Endothelial cell of umbilical vein (primary cell): ENCODE data around the gene PPM1D. TPM values are rescaled to one million over a fixed set of nuclear protein-coding genes. Genes with fewer than 3 reads are reported as not detected.

ENCODE experiments used
- BruUV-seq: library from RNA; stranded (reverse); fragments of 400-500 nt; replicated peaks from 2 replicates; lab custom pipeline; 2021; lab: Mats Ljungman, UMichigan
- CTCF ChIA-PET: fragments of 300-600, 350-600 bp; sonication (Branson Sonifier 250); formaldehyde crosslinking; loops from one replicate; lab custom pipeline; 2021; ENCODE audit warnings: antibody characterized with exemption, inconsistent platforms; lab: Charles Lee
- POLR2A ChIA-PET: fragments of 300-600, 350-600 bp; sonication (Branson Sonifier 250); formaldehyde crosslinking; loops from one replicate; lab custom pipeline; 2021; ENCODE audit warnings: antibody characterized with exemption, inconsistent platforms; lab: Charles Lee
- DNase-seq: peaks from one replicate; pipeline ENCODE4 v3.0.0-alpha.2; 2011; ENCODE audit warnings: low read depth, low spot score
- FAIRE-seq: peaks from 2 replicates; lab custom pipeline; 2011; peaks lifted over from hg19 to GRCh38; lab: Jason Lieb, UNC
- H2AFZ ChIP-seq: 2 replicates; pipeline ENCODE4 v1.6.0; 2012; ENCODE audit warnings: low read depth, low read length, control low read depth, inconsistent platforms
- H3K27ac ChIP-seq: 2 replicates; pipeline ENCODE4 v1.5.1; 2011; ENCODE audit warnings: low read depth, mild to moderate bottlenecking, control low read depth, low read length, moderate library complexity; ENCODE audit not compliant: insufficient read depth
- H3K27me3 ChIP-seq, 2 experiments: 2 replicates each; pipeline versions ENCODE4 v1.6.0 to v1.6.1; 2011; ENCODE audit warnings: low read length in 2 of 2, mixed read lengths in 1 of 2; ENCODE audit not compliant: control insufficient read depth in 2 of 2, insufficient read depth in 2 of 2
- H3K36me3 ChIP-seq, 2 experiments: 2 replicates in 1 of 2; 3 replicates in 1 of 2; pipeline ENCODE4 v1.5.1; 2011; ENCODE audit warnings: low read length in 2 of 2, mild to moderate bottlenecking in 1 of 2, moderate library complexity in 1 of 2; ENCODE audit not compliant: control insufficient read depth in 2 of 2, insufficient read depth in 2 of 2; ENCODE audit errors: extremely low read depth in 1 of 2
- H3K4me1 ChIP-seq: 3 replicates; pipeline ENCODE4 v1.5.1; 2011; ENCODE audit warnings: mild to moderate bottlenecking, low read length; ENCODE audit not compliant: control insufficient read depth, insufficient read depth; ENCODE audit errors: extremely low read depth
- H3K4me2 ChIP-seq: 2 replicates; pipeline ENCODE4 v1.6.1; 2011; ENCODE audit warnings: low read length, control low read depth, mixed read lengths; ENCODE audit not compliant: insufficient read depth
- H3K4me3 ChIP-seq, 3 experiments: fragments of 200-600 bp in 1 of 3; sonication (generic), shearing (Covaris generic) in 1 of 3; replicated peaks in 1 of 3; 2 replicates each; pipeline ENCODE4 v1.5.1; 2011 to 2016; ENCODE audit warnings: control low read depth in 3 of 3, low read length in 3 of 3, mild to moderate bottlenecking in 2 of 3, inconsistent platforms in 1 of 3, low read depth in 1 of 3, moderate library complexity in 1 of 3; ENCODE audit not compliant: insufficient read depth in 1 of 3
- H3K79me2 ChIP-seq: 2 replicates; pipeline ENCODE4 v1.6.0; 2012; ENCODE audit warnings: low read length, inconsistent platforms; ENCODE audit not compliant: control insufficient read depth, insufficient read depth
- H3K9ac ChIP-seq: replicated peaks from 2 replicates; pipeline ENCODE3; 2011; ENCODE audit warnings: low read length, control low read depth; ENCODE audit not compliant: insufficient read depth; ENCODE audit errors: extremely low read depth
- H3K9me1 ChIP-seq: replicated peaks from 3 replicates; pipeline ENCODE4 v1.6.0; 2011; ENCODE audit warnings: mild to moderate bottlenecking, low read length; ENCODE audit not compliant: control insufficient read depth, insufficient read depth; ENCODE audit errors: extremely low read depth
- H3K9me3 ChIP-seq: replicated peaks from 2 replicates; pipeline ENCODE4 v1.5.1; 2012; ENCODE audit warnings: low read length, inconsistent platforms; ENCODE audit not compliant: control insufficient read depth, insufficient read depth
- H4K20me1 ChIP-seq: replicated peaks from 2 replicates; pipeline ENCODE3; 2011; ENCODE audit warnings: mild to moderate bottlenecking, low read length; ENCODE audit not compliant: control insufficient read depth, insufficient read depth; ENCODE audit errors: extremely low read depth
- EZH2 ChIP-seq: IDR thresholded peaks from 2 replicates; pipeline ENCODE4 v1.6.1; 2012; ENCODE audit warnings: borderline replicate concordance, low read depth, mild to moderate bottlenecking, moderate library complexity, low read length, inconsistent platforms; ENCODE audit not compliant: severe bottlenecking
- FOS ChIP-seq: IDR thresholded peaks from 2 replicates; pipeline ENCODE4 v1.6.1; 2011; ENCODE audit warnings: mild to moderate bottlenecking, low read length, moderate library complexity, borderline replicate concordance; ENCODE audit not compliant: insufficient read depth
- GATA2 ChIP-seq: IDR thresholded peaks from 2 replicates; pipeline ENCODE4 v1.7.0; 2011; ENCODE audit warnings: low read depth, mild to moderate bottlenecking, moderate library complexity, mixed read lengths, low read length; ENCODE audit not compliant: insufficient read length, insufficient read depth
- JUN ChIP-seq: IDR thresholded peaks from 2 replicates; pipeline ENCODE4 v1.6.1; 2011; ENCODE audit warnings: borderline replicate concordance, low read depth; ENCODE audit not compliant: insufficient read length, insufficient read depth
- MYC ChIP-seq: IDR thresholded peaks from one replicate; pipeline ENCODE4 v1.6.1; 2011; ENCODE audit warnings: mild to moderate bottlenecking, low read depth, low read length
- POLR2A ChIP-seq: IDR thresholded peaks from 2 replicates; pipeline ENCODE4 v1.6.1; 2012; ENCODE audit warnings: low read depth, mild to moderate bottlenecking, control low read depth, low read length
- POLR2AphosphoS5 ChIP-seq: IDR thresholded peaks from 2 replicates; pipeline ENCODE4 v1.6.1; 2012; ENCODE audit warnings: low read depth, mild to moderate bottlenecking, control low read depth, low read length, moderate library complexity; ENCODE audit not compliant: insufficient read depth
- dilution Hi-C: fragments of 300-500 bp; cut with MboI; formaldehyde crosslinking; loops from one replicate; pipeline ENCODE4 v1.15.0; 2019; ENCODE audit warnings: low sequenced_read_pairs; ENCODE audit not compliant: extremely low pct_ligation_motif_present
- intact Hi-C: fragments of 100-400 bp; cut with micrococcal nuclease; formaldehyde crosslinking; loops from one replicate; pipeline ENCODE4 v1.10.0; 2022
- polyA plus RNA-seq, 4 experiments: library from polyadenylated mRNA; depleted of rRNA in 3 of 4; stranded (reverse) in 3 of 4; unstranded in 1 of 4; fragments of >200 nt; gene quantifications; 2 replicates each; pipeline versions ENCODE4 v1.2.1 to v1.2.3, GENCODE V29; 2011 to 2012; ENCODE audit warnings: missing spikeins in 1 of 4
- total RNA-seq: library from RNA; stranded (reverse); gene quantifications from 2 replicates; pipeline ENCODE4 v1.2.3, GENCODE V29; 2021
- TF ChIP-seq, protein P1 (sequence below): IDR thresholded peaks from 2 replicates; pipeline ENCODE4 v1.6.1; 2011; ENCODE audit not compliant: insufficient read depth, insufficient read length
- TF ChIP-seq, protein P2 (sequence below), 2 donors: IDR thresholded peaks; 1 replicate in 1 of 2; 2 replicates in 1 of 2; pipeline ENCODE4 v1.5.1; 2011; ENCODE audit warnings: low read length in 2 of 2, mild to moderate bottlenecking in 2 of 2, moderate library complexity in 2 of 2, control low read depth in 1 of 2, inconsistent platforms in 1 of 2, low read depth in 1 of 2; ENCODE audit not compliant: insufficient read depth in 1 of 2; ENCODE audit errors: extremely low read depth in 1 of 2

The PPM1D gene
- total and polyA plus RNA-seq, 2 donors (not counting 3 experiments of a cell fraction or from before 2014, with no cell fraction given), result 7.9 to 19.0 TPM

DNA sequence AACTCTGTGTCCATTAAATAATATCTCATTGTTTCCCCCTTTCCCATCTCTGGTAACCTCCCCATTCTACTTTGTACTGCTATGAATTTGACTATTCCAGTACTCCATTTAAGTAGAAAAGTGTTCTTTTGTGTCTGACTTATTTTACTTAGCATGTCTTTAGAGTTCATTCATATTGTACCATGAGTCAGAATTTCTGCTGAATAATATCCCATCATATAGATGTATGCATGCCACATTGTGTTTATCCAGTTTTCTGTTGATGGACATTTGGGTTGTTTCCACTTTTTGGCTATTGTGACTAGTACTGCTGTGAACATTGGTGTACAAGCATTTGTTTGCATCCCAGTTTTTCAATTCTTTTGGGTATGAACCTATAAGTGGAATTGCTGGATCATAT lies 6.0 kb downstream of the PPM1D start:
- no peak overlapping the region for H3K4me2 ChIP-seq
- ChIA-PET POLR2A (no interaction called here), CTCF (interaction anchor here (0.7 kb wide), 1 partner anchor 32 kb away, joined by 3 read pairs; no protein-coding TSS in a partner anchor)
- FAIRE-seq (no peak), DNase-seq (peak; percentile 46)
- H3K9me1 ChIP-seq, result no peaks in the 10 kb centered on the region
- dilution Hi-C loops (no loop called here), intact Hi-C loops (no loop called here)
- no peak overlapping the region for H2AFZ ChIP-seq
- H3K36me3 ChIP-seq, result no peaks in the 10 kb centered on the region
- BruUV-seq, result no TSS peak
- H3K9me3 ChIP-seq, result no peaks in the 10 kb centered on the region
- H3K27ac ChIP-seq, result no peak overlapping the region
- H3K27me3 ChIP-seq, result no peaks in the 10 kb centered on the region
- peaks cover 15% of the 10 kb centered on the region for H3K4me1 ChIP-seq
- peaks cover 97% of the 10 kb centered on the region for H3K79me2 ChIP-seq
- TF ChIP-seq, protein P1, sequence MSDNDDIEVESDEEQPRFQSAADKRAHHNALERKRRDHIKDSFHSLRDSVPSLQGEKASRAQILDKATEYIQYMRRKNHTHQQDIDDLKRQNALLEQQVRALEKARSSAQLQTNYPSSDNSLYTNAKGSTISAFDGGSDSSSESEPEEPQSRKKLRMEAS, result no peak
- TF ChIP-seq, protein P2, sequence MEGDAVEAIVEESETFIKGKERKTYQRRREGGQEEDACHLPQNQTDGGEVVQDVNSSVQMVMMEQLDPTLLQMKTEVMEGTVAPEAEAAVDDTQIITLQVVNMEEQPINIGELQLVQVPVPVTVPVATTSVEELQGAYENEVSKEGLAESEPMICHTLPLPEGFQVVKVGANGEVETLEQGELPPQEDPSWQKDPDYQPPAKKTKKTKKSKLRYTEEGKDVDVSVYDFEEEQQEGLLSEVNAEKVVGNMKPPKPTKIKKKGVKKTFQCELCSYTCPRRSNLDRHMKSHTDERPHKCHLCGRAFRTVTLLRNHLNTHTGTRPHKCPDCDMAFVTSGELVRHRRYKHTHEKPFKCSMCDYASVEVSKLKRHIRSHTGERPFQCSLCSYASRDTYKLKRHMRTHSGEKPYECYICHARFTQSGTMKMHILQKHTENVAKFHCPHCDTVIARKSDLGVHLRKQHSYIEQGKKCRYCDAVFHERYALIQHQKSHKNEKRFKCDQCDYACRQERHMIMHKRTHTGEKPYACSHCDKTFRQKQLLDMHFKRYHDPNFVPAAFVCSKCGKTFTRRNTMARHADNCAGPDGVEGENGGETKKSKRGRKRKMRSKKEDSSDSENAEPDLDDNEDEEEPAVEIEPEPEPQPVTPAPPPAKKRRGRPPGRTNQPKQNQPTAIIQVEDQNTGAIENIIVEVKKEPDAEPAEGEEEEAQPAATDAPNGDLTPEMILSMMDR (IDR thresholded peaks at IDR 0.05; ENCODE audit: extremely low read depth in 1 of 2, insufficient read depth in 1 of 2, low read depth in 1 of 2, low read length in 2 of 2), result no peak
- no peak for TF ChIP-seq JUN
- TF ChIP-seq GATA2, result no peak
- TF ChIP-seq POLR2A, result no peak
- no peak for TF ChIP-seq MYC
- no peak for TF ChIP-seq EZH2
- TF ChIP-seq POLR2AphosphoS5, result no peak
- TF ChIP-seq FOS, result no peak
- H4K20me1 ChIP-seq, result peaks cover 13% of the 10 kb centered on the region
- no peak overlapping the region for H3K9ac ChIP-seq
- no peak overlapping the region for H3K4me3 ChIP-seq
